ENCODE results near the gene COX20.

COX20 gene

GRCh38 chr1:244843148-244843978 is 7.9 kb downstream of the COX20 start:
- no peak overlapping the region for H3K4me3 ChIP-seq (ENCODE audit: low read length)
- no peak for DNase-seq (ENCODE audit: low read depth)
- TF ChIP-seq CTCF (conservative IDR thresholded peaks at IDR 0.05; ENCODE audit: low read depth, low read length), result no peak

- TF ChIP-seq CTCF (conservative IDR thresholded peaks at IDR 0.05; ENCODE audit: low read depth, low read length), result no peak
- H3K4me3 ChIP-seq (ENCODE audit: low read length), result no peak overlapping the region
- no peak for DNase-seq (ENCODE audit: low read depth)
These were observed 9.0 kb downstream of the COX20 start for GRCh38 chr1:244844155-244845121.

GRCh38 chr1:244846653-244847052 is 11.2 kb downstream of the COX20 start:
- no peak for DNase-seq (ENCODE audit: low read depth)
- no peak overlapping the region for H3K4me3 ChIP-seq (ENCODE audit: low read length)
- TF ChIP-seq CTCF (conservative IDR thresholded peaks at IDR 0.05; ENCODE audit: low read depth, low read length), result no peak

GRCh38 chr1:244849189-244849866 is 13.9 kb downstream of the COX20 start:
- no peak overlapping the region for H3K4me3 ChIP-seq (ENCODE audit: low read length)
- no peak for DNase-seq (ENCODE audit: low read depth)
- TF ChIP-seq CTCF (conservative IDR thresholded peaks at IDR 0.05; ENCODE audit: low read depth, low read length), result no peak

- TF ChIP-seq CTCF (conservative IDR thresholded peaks at IDR 0.05; ENCODE audit: low read depth, low read length), result no peak
- H3K4me3 ChIP-seq (ENCODE audit: low read length), result no peak overlapping the region
- DNase-seq (ENCODE audit: low read depth), result no peak
These were observed 14.8 kb downstream of the COX20 start for GRCh38 chr1:244850099-244850852.

- no peak overlapping the region for H3K4me3 ChIP-seq (ENCODE audit: low read length)
- DNase-seq (ENCODE audit: low read depth), result no peak
- TF ChIP-seq CTCF (conservative IDR thresholded peaks at IDR 0.05; ENCODE audit: low read depth, low read length), result no peak
These were observed 15.4 kb downstream of the COX20 start for GRCh38 chr1:244850896-244851295.

Data from retinal pigment epithelial cell (primary cell).